HepG2 (cell line): ENCODE data around the gene BPHL. TPM values are rescaled to one million over a fixed set of nuclear protein-coding genes. Genes with fewer than 3 reads are reported as not detected.

Experiments used
- ATF7 ChIP-seq, 2 experiments: fragments of 450-650 bp in 1 of 2; sonication (generic) in 1 of 2; formaldehyde crosslinking in 1 of 2; IDR thresholded peaks; 2 replicates each; pipeline versions ENCODE4 v1.4.0 to v1.6.1; 2016 to 2020; ENCODE audit warnings: antibody characterized with exemption in 1 of 2, mild to moderate bottlenecking in 1 of 2, missing genetic modification reagents in 1 of 2
- ATRX ChIP-seq: sonication (generic); formaldehyde crosslinking; IDR thresholded peaks from 2 replicates; pipeline ENCODE4 v1.4.0; 2020; ENCODE audit warnings: missing genetic modification reagents, borderline replicate concordance
- BCL6 ChIP-seq: IDR thresholded peaks from 2 replicates; pipeline ENCODE4 v1.6.1; 2016; ENCODE audit warnings: missing genetic modification reagents, missing compliant biosample characterization
- BHLHE40 ChIP-seq: IDR thresholded peaks from 2 replicates; pipeline ENCODE4 v1.6.1; 2011; ENCODE audit warnings: low read length, improper control_type of control experiment
- ESRRA ChIP-seq: sonication (generic); formaldehyde crosslinking; IDR thresholded peaks from 2 replicates; pipeline ENCODE4 v1.5.1; 2020; ENCODE audit warnings: mild to moderate bottlenecking, low read depth, missing genetic modification reagents
- FOXA3 ChIP-seq: IDR thresholded peaks from 2 replicates; pipeline ENCODE4 v1.6.1; 2016; ENCODE audit warnings: missing genetic modification reagents, missing compliant biosample characterization
- GABPA ChIP-seq, 2 experiments: IDR thresholded peaks; 2 replicates each; pipeline ENCODE4 v1.6.1; 2011 to 2016; ENCODE audit warnings: low read depth in 2 of 2, low read length in 1 of 2, missing biosample characterization in 1 of 2, missing genetic modification characterization in 1 of 2
- GATA4 ChIP-seq: sonication (generic); IDR thresholded peaks from 2 replicates; pipeline ENCODE4 v1.6.1; 2016; ENCODE audit warnings: antibody characterized with exemption, low read depth, borderline replicate concordance
- HIVEP1 ChIP-seq: sonication (generic); formaldehyde crosslinking; IDR thresholded peaks from 2 replicates; pipeline ENCODE4 v1.4.0; 2020; ENCODE audit warnings: mild to moderate bottlenecking, missing genetic modification reagents
- HNRNPLL ChIP-seq: fragments of 200-400 bp; formaldehyde crosslinking; IDR thresholded peaks from 2 replicates; pipeline ENCODE4 v1.6.1; 2017; ENCODE audit warnings: mild to moderate bottlenecking, low read depth, low read length; ENCODE audit not compliant: poor library complexity, severe bottlenecking
- MEIS1 ChIP-seq: sonication (generic); formaldehyde crosslinking; IDR thresholded peaks from 2 replicates; pipeline ENCODE4 v1.9.0; 2021; ENCODE audit warnings: mild to moderate bottlenecking, missing genetic modification reagents, moderate library complexity, borderline replicate concordance
- POGZ ChIP-seq: sonication (generic); formaldehyde crosslinking; IDR thresholded peaks from 2 replicates; pipeline ENCODE4 v1.4.0; 2020; ENCODE audit warnings: mild to moderate bottlenecking, missing genetic modification reagents
- RAD51 ChIP-seq: fragments of 450-650 bp; IDR thresholded peaks from 2 replicates; pipeline ENCODE4 v1.6.1; 2016; ENCODE audit warnings: borderline replicate concordance
- SNRNP70 ChIP-seq: fragments of 200-400 bp; formaldehyde crosslinking; IDR thresholded peaks from 2 replicates; pipeline ENCODE4 v1.6.1; 2017; ENCODE audit warnings: mild to moderate bottlenecking, low read depth, low read length, moderate library complexity
- SOX13 ChIP-seq, 3 experiments: fragments of 450-650 bp in 1 of 3; sonication (generic) in 1 of 3; formaldehyde crosslinking in 1 of 3; IDR thresholded peaks in 2 of 3; conservative IDR thresholded peaks in 1 of 3; 2 replicates each; pipeline versions ENCODE4 v1.5.0 to v1.6.1; 2016 to 2020; ENCODE audit warnings: antibody characterized with exemption in 1 of 3, mild to moderate bottlenecking in 1 of 3, missing compliant biosample characterization in 1 of 3, missing genetic modification reagents in 1 of 3, moderate library complexity in 1 of 3
- THAP11 ChIP-seq: IDR thresholded peaks from 2 replicates; pipeline ENCODE4 v1.6.1; 2016; ENCODE audit warnings: missing biosample characterization, missing genetic modification reagents
- ZFP90 ChIP-seq: sonication (generic); formaldehyde crosslinking; IDR thresholded peaks from 2 replicates; pipeline ENCODE4 v1.8.0; 2022; ENCODE audit warnings: missing genetic modification reagents, mild to moderate bottlenecking, inconsistent platforms, borderline replicate concordance
- ZNF251 ChIP-seq: sonication (generic); formaldehyde crosslinking; IDR thresholded peaks from 2 replicates; pipeline ENCODE4 v1.9.0; 2021; ENCODE audit warnings: mild to moderate bottlenecking, missing genetic modification reagents
- ZNF383 ChIP-seq: sonication (generic); formaldehyde crosslinking; IDR thresholded peaks from 2 replicates; pipeline ENCODE4 v1.4.0; 2020; ENCODE audit warnings: missing genetic modification reagents, mild to moderate bottlenecking, borderline replicate concordance
- ZNF749 ChIP-seq: sonication (generic); formaldehyde crosslinking; IDR thresholded peaks from 2 replicates; pipeline ENCODE4 v1.8.0; 2022; ENCODE audit warnings: mild to moderate bottlenecking, missing genetic modification reagents, moderate library complexity, borderline replicate concordance
- ZSCAN21 ChIP-seq: sonication (generic); formaldehyde crosslinking; IDR thresholded peaks from 2 replicates; pipeline ENCODE4 v1.8.0; 2022; ENCODE audit warnings: mild to moderate bottlenecking, missing genetic modification reagents, moderate library complexity, borderline replicate concordance
- polyA plus RNA-seq, 8 experiments: library from polyadenylated mRNA; depleted of rRNA in 3 of 8; stranded (reverse) in 7 of 8; unstranded in 1 of 8; fragments of >200 nt; fragmentation: Illumina TruSeq in 4 of 8; extraction: Trizol in 4 of 8; gene quantifications; 2 replicates each; pipeline versions ENCODE4 v1.2.1 to v1.2.3, GENCODE V29; 2011 to 2016; ENCODE audit warnings: low read depth in 4 of 8, missing spikeins in 1 of 8, mixed read lengths in 1 of 8; ENCODE audit not compliant: insufficient read depth in 1 of 8
- total RNA-seq, 5 experiments: library from RNA; depleted of rRNA; stranded (reverse); fragments of >200 nt; fragmentation: Illumina TruSeq; extraction: Trizol; gene quantifications; 2 replicates each; pipeline ENCODE4 v1.2.3, GENCODE V29; 2016; ENCODE audit warnings: low read depth in 1 of 5
- TF ChIP-seq, protein P1 (sequence below): sonication (generic); formaldehyde crosslinking; IDR thresholded peaks from 2 replicates; pipeline ENCODE4 v1.5.1; 2020; ENCODE audit warnings: missing genetic modification reagents, mild to moderate bottlenecking, borderline replicate concordance
- TF ChIP-seq, protein P2 (sequence below): sonication (generic); formaldehyde crosslinking; IDR thresholded peaks from 2 replicates; pipeline ENCODE4 v1.5.0; 2020; ENCODE audit warnings: missing genetic modification reagents
- TF ChIP-seq, protein P3 (sequence below): sonication (generic); formaldehyde crosslinking; IDR thresholded peaks from 2 replicates; pipeline ENCODE4 v1.4.0; 2020; ENCODE audit warnings: missing genetic modification reagents

Gene BPHL
- total and polyA plus RNA-seq, 2 of the 13 experiments (the other 11 are each of a cell fraction or from before 2014, with no cell fraction given), result 37.8 to 39.5 TPM

DNA sequence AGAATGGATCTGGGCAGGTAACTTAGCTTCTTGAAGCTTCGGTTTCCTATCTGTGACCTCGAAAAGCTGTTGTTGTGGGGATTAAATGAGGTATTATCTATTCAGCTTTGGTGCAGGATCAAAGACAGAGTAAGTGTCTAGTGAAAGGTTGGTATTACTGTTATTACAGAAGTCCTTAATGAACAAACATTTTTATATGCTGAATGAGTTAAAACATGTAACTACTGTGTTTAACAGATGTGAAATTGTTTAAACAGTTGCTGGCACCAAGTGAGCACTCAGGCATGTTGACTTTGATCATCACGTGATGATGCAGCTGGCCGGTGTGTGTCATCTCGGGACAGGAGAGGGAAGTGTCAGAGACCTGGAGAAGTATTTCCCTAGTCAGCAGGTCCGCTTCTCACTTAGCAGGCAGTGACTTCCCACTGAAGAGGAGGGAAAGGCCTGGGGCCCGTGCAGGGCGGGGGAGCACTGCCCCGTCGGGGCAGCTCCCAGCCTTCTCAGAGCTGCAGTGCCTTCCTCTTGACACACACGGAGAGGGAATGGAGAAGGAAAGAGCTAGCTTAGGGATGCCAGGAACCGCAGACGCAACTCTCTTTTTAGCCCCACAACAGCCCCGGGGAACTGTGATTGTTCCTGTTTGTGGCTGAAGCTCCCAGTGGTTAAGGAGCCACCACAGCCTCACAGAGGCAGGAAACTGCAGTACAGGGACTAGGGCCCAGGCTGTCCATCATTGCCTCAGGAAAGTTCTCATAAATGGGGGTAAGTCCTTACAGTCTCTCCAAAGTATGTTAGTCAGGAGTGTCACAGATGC, 20.8 kb downstream of the BPHL start (continued):
- TF ChIP-seq BCL6 (CRISPR knock-in tag) (peak; percentile 84), ESRRA (CRISPR knock-in tag) (no peak), ATF7 (IDR thresholded peaks at IDR 0.05) (peak; percentile 45), ATF7 (CRISPR knock-in tag; IDR thresholded peaks at IDR 0.05) (peak; percentile 35; the same call in 1 of the 2 replicates), THAP11 (peak; percentile 74; the same call in 1 of the 2 replicates), SNRNP70 (no peak), ZSCAN21 (CRISPR knock-in tag) (no peak; the same call in 1 of the 2 replicates), POGZ (peak; percentile 45; the same call in 1 of the 2 replicates), MEIS1 (peak; percentile 88; the same call in 1 of the 2 replicates), ZNF749 (CRISPR knock-in tag) (peak; percentile 82; the same call in 1 of the 2 replicates), HNRNPLL (peak; percentile 60), GABPA (IDR thresholded peaks at IDR 0.05; ENCODE audit: low read depth, low read length) (no peak), GABPA (CRISPR knock-in tag; IDR thresholded peaks at IDR 0.05; ENCODE audit: low read depth) (peak; percentile 68), GATA4 (peak; percentile 22; the same call in 1 of the 2 replicates), ZNF383 (CRISPR knock-in tag) (no peak), HIVEP1 (CRISPR knock-in tag) (no peak), ZFP90 (CRISPR knock-in tag) (peak; percentile 80; the same call in 1 of the 2 replicates), SOX13 (IDR thresholded peaks at IDR 0.05) (peak; percentile 44; the same call in 1 of the 2 replicates), SOX13 (CRISPR knock-in tag; conservative IDR thresholded peaks at IDR 0.05 in 1 of 2, IDR thresholded peaks at IDR 0.05 in 1 of 2) (peak in 1 of 2 experiments; percentile 89; a peak in 2 of 4 replicates), ATRX (CRISPR knock-in tag) (no peak), BHLHE40 (peak; percentile 99), RAD51 (peak; percentile 96), FOXA3 (CRISPR knock-in tag) (peak; percentile 100), ZNF251 (CRISPR knock-in tag) (no peak)
- TF ChIP-seq, protein P1, sequence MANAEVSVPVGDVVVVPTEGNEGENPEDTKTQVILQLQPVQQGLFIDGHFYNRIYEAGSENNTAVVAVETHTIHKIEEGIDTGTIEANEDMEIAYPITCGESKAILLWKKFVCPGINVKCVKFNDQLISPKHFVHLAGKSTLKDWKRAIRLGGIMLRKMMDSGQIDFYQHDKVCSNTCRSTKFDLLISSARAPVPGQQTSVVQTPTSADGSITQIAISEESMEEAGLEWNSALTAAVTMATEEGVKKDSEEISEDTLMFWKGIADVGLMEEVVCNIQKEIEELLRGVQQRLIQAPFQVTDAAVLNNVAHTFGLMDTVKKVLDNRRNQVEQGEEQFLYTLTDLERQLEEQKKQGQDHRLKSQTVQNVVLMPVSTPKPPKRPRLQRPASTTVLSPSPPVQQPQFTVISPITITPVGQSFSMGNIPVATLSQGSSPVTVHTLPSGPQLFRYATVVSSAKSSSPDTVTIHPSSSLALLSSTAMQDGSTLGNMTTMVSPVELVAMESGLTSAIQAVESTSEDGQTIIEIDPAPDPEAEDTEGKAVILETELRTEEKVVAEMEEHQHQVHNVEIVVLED (CRISPR knock-in tag), result peak; percentile 43
- TF ChIP-seq, protein P2, sequence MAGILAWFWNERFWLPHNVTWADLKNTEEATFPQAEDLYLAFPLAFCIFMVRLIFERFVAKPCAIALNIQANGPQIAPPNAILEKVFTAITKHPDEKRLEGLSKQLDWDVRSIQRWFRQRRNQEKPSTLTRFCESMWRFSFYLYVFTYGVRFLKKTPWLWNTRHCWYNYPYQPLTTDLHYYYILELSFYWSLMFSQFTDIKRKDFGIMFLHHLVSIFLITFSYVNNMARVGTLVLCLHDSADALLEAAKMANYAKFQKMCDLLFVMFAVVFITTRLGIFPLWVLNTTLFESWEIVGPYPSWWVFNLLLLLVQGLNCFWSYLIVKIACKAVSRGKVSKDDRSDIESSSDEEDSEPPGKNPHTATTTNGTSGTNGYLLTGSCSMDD (CRISPR knock-in tag), result no peak
- TF ChIP-seq, protein P3, sequence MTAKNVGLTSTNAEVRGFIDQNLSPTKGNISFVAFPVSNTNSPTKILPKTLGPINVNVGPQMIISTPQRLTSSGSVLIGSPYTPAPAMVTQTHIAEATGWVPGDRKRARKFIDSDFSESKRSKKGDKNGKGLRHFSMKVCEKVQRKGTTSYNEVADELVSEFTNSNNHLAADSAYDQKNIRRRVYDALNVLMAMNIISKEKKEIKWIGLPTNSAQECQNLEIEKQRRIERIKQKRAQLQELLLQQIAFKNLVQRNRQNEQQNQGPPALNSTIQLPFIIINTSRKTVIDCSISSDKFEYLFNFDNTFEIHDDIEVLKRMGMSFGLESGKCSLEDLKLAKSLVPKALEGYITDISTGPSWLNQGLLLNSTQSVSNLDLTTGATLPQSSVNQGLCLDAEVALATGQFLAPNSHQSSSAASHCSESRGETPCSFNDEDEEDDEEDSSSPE (CRISPR knock-in tag), result peak; percentile 70; the same call in 1 of the 2 replicates
